Suprapubic skin (tissue), 4 donors: Measurements from ENCODE around the gene FGF18.

Source experiments
- CTCF ChIP-seq, 2 donors: fragments of 200-600 bp in 1 of 2; fragments of 450-650 bp in 1 of 2; sonication (generic) in 1 of 2; IDR thresholded peaks; one replicate each; pipeline ENCODE4 v1.5.1; 2016 to 2019; ENCODE audit warnings: antibody characterized with exemption in 2 of 2, mild to moderate bottlenecking in 1 of 2, moderate library complexity in 1 of 2
- EP300 ChIP-seq: sonication (generic); formaldehyde crosslinking; IDR thresholded peaks from one replicate; pipeline ENCODE4 v1.6.1; 2017; ENCODE audit warnings: antibody characterized with exemption
- POLR2A ChIP-seq, 2 donors: fragments of 450-650 bp; IDR thresholded peaks; one replicate each; pipeline ENCODE4 v1.6.1; 2017; ENCODE audit warnings: antibody characterized with exemption in 2 of 2, mild to moderate bottlenecking in 2 of 2, moderate library complexity in 2 of 2
- POLR2AphosphoS5 ChIP-seq, 3 donors: sonication (generic); formaldehyde crosslinking; IDR thresholded peaks; one replicate each; pipeline ENCODE4 v1.6.1; 2017; ENCODE audit warnings: antibody characterized with exemption in 3 of 3

- TF ChIP-seq POLR2A (IDR thresholded peaks at IDR 0.05) = no peak
- no peak for TF ChIP-seq EP300
- TF ChIP-seq CTCF (IDR thresholded peaks at IDR 0.05) = no peak
- no peak for TF ChIP-seq POLR2AphosphoS5 (IDR thresholded peaks at IDR 0.05)
Observed at GRCh38 chr5:171455522-171455921, 36.1 kb downstream of the FGF18 start.
